B cell (primary cell): ENCODE data around the gene PSMG2.

Experiments
- EZH2 ChIP-seq: IDR thresholded peaks from 2 replicates; pipeline ENCODE4 v1.6.1; 2012; ENCODE audit warnings: borderline replicate concordance, low read depth, mild to moderate bottlenecking, moderate library complexity, low read length; ENCODE audit not compliant: insufficient read depth, poor library complexity, severe bottlenecking
- TF ChIP-seq, protein P1 (sequence below): fragments of 200-600 bp; IDR thresholded peaks from one replicate; pipeline ENCODE4 v1.8.0; 2022; ENCODE audit warnings: antibody characterized with exemption, mild to moderate bottlenecking

DNA sequence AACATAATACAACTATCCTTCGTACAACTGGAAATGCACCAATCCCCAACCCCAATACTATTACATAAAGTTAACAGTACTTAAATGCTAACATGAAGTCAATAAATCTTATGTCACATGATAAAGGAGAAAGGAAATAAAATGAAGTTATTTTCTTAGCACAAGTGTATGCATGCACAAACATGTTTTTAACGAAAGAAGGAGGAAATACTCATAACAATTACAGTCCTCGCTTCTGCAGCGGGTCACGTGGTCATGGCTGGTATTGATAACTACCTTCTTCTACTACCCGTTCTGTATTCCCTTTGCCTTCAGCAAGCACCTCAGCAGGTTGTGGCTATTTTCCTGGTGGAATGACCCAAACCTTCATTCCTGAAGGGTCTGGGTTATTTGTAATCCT, 51.7 kb downstream of the PSMG2 start:
- TF ChIP-seq, protein P1, sequence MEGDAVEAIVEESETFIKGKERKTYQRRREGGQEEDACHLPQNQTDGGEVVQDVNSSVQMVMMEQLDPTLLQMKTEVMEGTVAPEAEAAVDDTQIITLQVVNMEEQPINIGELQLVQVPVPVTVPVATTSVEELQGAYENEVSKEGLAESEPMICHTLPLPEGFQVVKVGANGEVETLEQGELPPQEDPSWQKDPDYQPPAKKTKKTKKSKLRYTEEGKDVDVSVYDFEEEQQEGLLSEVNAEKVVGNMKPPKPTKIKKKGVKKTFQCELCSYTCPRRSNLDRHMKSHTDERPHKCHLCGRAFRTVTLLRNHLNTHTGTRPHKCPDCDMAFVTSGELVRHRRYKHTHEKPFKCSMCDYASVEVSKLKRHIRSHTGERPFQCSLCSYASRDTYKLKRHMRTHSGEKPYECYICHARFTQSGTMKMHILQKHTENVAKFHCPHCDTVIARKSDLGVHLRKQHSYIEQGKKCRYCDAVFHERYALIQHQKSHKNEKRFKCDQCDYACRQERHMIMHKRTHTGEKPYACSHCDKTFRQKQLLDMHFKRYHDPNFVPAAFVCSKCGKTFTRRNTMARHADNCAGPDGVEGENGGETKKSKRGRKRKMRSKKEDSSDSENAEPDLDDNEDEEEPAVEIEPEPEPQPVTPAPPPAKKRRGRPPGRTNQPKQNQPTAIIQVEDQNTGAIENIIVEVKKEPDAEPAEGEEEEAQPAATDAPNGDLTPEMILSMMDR = no peak
- TF ChIP-seq EZH2 = no peak
